ENCODE data around the gene PCDHB6.

- TF ChIP-seq CTCF (IDR thresholded peaks at IDR 0.05) (peak in 1 of 5 experiments; percentile 19), EP300 (IDR thresholded peaks at IDR 0.05) (no peak), POLR2A (IDR thresholded peaks at IDR 0.05) (no peak)
Observed at GRCh38 chr5:141186897-141187512, 37.1 kb downstream of the PCDHB6 start, which contains the start of gene PCDHB9.
